ENCODE measurements around the gene MOB1B.

The MOB1B gene

DNA sequence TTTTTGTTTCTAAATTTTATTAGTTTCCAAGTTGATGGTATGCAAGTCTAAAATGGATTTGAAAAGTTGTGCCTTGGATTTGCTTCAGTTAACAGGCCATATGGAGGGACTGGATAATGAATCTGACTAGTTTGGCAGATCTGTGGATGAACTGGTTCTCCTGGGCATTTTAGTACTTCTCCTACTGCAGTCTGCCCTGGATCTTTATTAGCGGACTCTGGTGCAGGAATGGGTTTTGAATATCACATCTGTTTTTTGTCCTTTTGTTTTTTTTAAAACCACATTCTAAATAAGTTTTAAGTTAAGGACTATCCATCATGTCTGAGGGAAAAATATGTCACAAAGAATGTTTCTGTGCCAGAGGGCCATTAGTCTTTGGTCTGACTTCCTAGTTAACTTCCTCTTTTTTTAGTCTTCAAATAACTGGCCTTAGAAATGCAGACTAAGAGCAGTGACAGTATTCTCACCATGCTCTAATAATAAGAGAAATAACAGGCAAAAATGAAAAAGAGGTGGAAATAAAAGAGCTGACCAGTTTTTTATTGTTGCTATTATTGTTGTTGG, 77.4 kb downstream of the MOB1B start:
- no peaks in the 10 kb centered on the region for H3K9me3 ChIP-seq
- no peak for DNase-seq
- no peaks in the 10 kb centered on the region for H3K27me3 ChIP-seq
- no peak for TF ChIP-seq CTCF (IDR thresholded peaks at IDR 0.05; ENCODE audit: low read depth, low read length)
- H3K4me3 ChIP-seq (ENCODE audit: low read depth, low read length), result no peak overlapping the region
- no peaks in the 10 kb centered on the region for H3K4me1 ChIP-seq
- H3K36me3 ChIP-seq, result peaks cover 12% of the 10 kb centered on the region

DNA sequence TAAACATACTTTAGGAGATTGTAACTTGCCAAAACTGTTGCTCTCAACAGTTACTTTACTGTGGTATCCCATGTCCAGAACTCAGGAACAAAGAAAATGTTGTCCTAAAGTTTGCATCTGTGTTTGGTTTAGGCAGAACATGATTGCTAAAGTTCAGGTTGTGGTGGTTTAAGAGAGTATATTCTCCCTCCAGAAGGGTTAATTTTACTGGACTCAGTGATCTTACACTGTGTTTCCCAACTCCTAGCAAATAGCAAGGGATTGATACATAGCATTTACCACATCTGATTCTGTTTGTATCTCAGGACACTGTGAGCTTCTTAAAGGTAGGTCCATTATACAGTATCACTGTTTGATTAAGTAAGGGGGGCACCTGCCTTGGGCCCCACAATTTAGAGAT, 78.0 kb downstream of the MOB1B start:
- H3K36me3 ChIP-seq, result peaks cover 9% of the 10 kb centered on the region
- no peaks in the 10 kb centered on the region for H3K9me3 ChIP-seq
- TF ChIP-seq CTCF (IDR thresholded peaks at IDR 0.05; ENCODE audit: low read depth, low read length), result no peak
- H3K27me3 ChIP-seq, result no peaks in the 10 kb centered on the region
- H3K4me1 ChIP-seq, result no peaks in the 10 kb centered on the region
- DNase-seq, result no peak
- no peak overlapping the region for H3K4me3 ChIP-seq (ENCODE audit: low read depth, low read length)

- H3K27me3 ChIP-seq, result no peaks in the 10 kb centered on the region
- no peak for TF ChIP-seq CTCF (IDR thresholded peaks at IDR 0.05; ENCODE audit: low read depth, low read length)
- H3K4me1 ChIP-seq, result no peaks in the 10 kb centered on the region
- H3K4me3 ChIP-seq (ENCODE audit: low read depth, low read length), result no peak overlapping the region
- H3K36me3 ChIP-seq, result peaks cover 9% of the 10 kb centered on the region
- DNase-seq, result no peak
- no peaks in the 10 kb centered on the region for H3K9me3 ChIP-seq
Measured at GRCh38 chr4:70984106-70984505, 81.9 kb downstream of the MOB1B start.

DNA sequence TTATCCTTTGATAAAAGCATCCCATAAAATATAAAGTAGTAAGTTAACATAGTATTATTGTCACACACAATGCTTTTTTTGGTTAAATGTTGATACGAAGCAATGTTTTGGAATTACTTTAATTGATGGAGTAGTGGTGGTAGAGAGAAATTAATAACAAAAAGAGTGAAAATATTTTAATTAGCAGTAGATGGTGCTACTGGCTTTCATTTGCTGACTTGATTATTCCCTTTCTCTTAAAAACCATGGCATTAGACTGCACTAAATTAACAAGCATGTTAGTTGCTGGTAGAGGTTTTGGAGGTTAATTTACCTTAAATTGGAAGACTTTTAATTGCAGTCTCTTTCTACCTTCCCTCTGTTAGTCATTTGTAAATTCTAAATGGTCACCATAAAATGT, 82.4 kb downstream of the MOB1B start:
- H3K9me3 ChIP-seq, result no peaks in the 10 kb centered on the region
- H3K4me1 ChIP-seq, result no peaks in the 10 kb centered on the region
- no peak overlapping the region for H3K4me3 ChIP-seq (ENCODE audit: low read depth, low read length)
- no peak for DNase-seq
- peaks cover 6% of the 10 kb centered on the region; the same call in 1 of the 2 replicates for H3K36me3 ChIP-seq
- no peak for TF ChIP-seq CTCF (IDR thresholded peaks at IDR 0.05; ENCODE audit: low read depth, low read length)
- H3K27me3 ChIP-seq, result no peaks in the 10 kb centered on the region

GRCh38 chr4:70991596-70991995, 89.4 kb downstream of the MOB1B start:
- peaks cover 2% of the 10 kb centered on the region; the same call in 1 of the 2 replicates for H3K9me3 ChIP-seq
- DNase-seq, result no peak
- peaks cover 5% of the 10 kb centered on the region; the same call in 1 of the 2 replicates for H3K36me3 ChIP-seq
- H3K27me3 ChIP-seq, result no peaks in the 10 kb centered on the region
- no peaks in the 10 kb centered on the region for H3K4me1 ChIP-seq
- H3K4me3 ChIP-seq (ENCODE audit: low read depth, low read length), result no peak overlapping the region
- TF ChIP-seq CTCF (IDR thresholded peaks at IDR 0.05; ENCODE audit: low read depth, low read length), result no peak

- no peak for DNase-seq
- H3K36me3 ChIP-seq, result peaks cover 8% of the 10 kb centered on the region
- TF ChIP-seq CTCF (IDR thresholded peaks at IDR 0.05; ENCODE audit: low read depth, low read length), result no peak
- no peaks in the 10 kb centered on the region for H3K4me1 ChIP-seq
- H3K27me3 ChIP-seq, result no peaks in the 10 kb centered on the region
- peak overlapping the region; percentile 90 for H3K4me3 ChIP-seq (ENCODE audit: low read depth, low read length)
- H3K9me3 ChIP-seq, result peaks cover 2% of the 10 kb centered on the region; the same call in 1 of the 2 replicates
Measured at GRCh38 chr4:70992391-70992881, 90.3 kb downstream of the MOB1B start.
